ENCODE results near the gene PRDM1. TPM values are rescaled to one million over a fixed set of nuclear protein-coding genes. Genes with fewer than 3 reads are reported as not detected.

PRDM1 gene
- total RNA-seq, 6 donors from 2014 or later = 6.2 to 32.2 (median 12.9) TPM

DNA sequence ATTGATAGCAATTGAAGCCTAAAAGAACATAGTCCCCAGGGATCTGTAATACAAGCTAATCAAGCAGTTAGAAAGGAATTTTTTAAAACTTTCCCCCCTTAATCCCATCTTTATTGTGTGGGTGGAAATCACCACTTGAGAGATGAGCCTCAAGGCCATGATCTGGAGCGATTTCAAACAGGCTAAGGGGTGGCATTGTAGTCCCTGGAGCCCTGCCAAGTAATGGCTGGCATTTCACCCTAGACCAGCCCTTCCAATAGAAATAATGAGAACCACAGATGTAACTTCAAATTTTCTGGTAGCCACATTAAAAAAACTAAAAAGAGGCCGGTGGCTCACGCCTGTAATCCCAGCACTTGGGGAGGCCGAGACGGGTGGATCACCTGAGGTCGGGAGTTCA, 46.9 kb downstream of the PRDM1 start:
- TF ChIP-seq POLR2AphosphoS5 (IDR thresholded peaks at IDR 0.05) = no peak
- no peak for TF ChIP-seq EP300 (IDR thresholded peaks at IDR 0.05)
- H3K4me1 ChIP-seq = no peaks in the 10 kb centered on the region
- H3K27me3 ChIP-seq = no peaks in the 10 kb centered on the region
- no peaks in the 10 kb centered on the region for H3K9me3 ChIP-seq
- 91 to 95% methylated on average over 6 of the region's 6 CpGs for WGBS, 2 donors
- no peak overlapping the region for H3K4me3 ChIP-seq
- no peak for ATAC-seq (ENCODE audit: low FRiP score in 2 of 2)
- H3K27ac ChIP-seq = no peak overlapping the region
- no peaks in the 10 kb centered on the region for H3K36me3 ChIP-seq
- DNase-seq = no peak

DNA sequence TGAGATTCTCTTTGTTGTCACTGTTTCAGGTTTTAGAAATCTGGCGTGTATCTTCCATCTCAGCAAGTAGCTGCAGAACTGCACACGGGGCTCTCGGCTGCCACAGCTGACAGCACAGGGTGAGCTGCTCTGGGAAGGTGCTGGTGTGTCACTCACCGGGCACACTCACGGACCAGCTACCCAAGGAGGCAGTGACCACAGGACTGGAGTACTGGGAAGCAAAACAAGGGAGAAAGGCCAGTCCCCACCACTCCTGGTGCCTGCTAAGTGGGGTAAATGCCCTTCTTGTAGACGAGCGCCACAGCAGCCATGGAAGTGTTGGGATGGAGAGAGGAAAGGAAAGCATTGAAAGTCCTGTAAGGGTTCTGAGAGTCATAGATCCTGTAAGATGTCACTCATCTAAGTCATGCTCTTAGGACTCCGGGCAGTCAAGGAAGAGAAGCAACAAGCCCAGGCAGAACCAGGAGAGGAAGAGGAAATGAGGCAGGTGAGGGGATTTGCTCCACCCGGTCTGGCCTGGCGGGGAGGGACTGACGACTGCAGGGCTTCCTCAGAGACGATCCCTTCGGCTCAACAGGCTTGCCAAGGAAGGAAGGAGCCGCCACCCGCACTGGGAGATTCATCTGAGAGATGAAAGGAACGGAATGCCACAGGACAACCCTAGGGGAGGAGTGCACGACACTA, 48.1 kb downstream of the PRDM1 start:
- no peaks in the 10 kb centered on the region for H3K4me1 ChIP-seq
- no peak for TF ChIP-seq POLR2A (IDR thresholded peaks at IDR 0.05)
- TF ChIP-seq, protein P1, sequence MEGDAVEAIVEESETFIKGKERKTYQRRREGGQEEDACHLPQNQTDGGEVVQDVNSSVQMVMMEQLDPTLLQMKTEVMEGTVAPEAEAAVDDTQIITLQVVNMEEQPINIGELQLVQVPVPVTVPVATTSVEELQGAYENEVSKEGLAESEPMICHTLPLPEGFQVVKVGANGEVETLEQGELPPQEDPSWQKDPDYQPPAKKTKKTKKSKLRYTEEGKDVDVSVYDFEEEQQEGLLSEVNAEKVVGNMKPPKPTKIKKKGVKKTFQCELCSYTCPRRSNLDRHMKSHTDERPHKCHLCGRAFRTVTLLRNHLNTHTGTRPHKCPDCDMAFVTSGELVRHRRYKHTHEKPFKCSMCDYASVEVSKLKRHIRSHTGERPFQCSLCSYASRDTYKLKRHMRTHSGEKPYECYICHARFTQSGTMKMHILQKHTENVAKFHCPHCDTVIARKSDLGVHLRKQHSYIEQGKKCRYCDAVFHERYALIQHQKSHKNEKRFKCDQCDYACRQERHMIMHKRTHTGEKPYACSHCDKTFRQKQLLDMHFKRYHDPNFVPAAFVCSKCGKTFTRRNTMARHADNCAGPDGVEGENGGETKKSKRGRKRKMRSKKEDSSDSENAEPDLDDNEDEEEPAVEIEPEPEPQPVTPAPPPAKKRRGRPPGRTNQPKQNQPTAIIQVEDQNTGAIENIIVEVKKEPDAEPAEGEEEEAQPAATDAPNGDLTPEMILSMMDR (IDR thresholded peaks at IDR 0.05) = no peak
- TF ChIP-seq POLR2AphosphoS5 (IDR thresholded peaks at IDR 0.05) = no peak
- TF ChIP-seq EP300 (IDR thresholded peaks at IDR 0.05) = no peak
- 81 to 87% methylated on average over 17 of the region's 17 CpGs for WGBS, 2 donors
- ATAC-seq (ENCODE audit: low FRiP score in 2 of 2) (no peak), DNase-seq (no peak)
- H3K27ac ChIP-seq = no peak overlapping the region
- no peaks in the 10 kb centered on the region for H3K27me3 ChIP-seq
- H3K4me3 ChIP-seq = no peak overlapping the region
- no peaks in the 10 kb centered on the region for H3K9me3 ChIP-seq
- H3K36me3 ChIP-seq = no peaks in the 10 kb centered on the region

DNA sequence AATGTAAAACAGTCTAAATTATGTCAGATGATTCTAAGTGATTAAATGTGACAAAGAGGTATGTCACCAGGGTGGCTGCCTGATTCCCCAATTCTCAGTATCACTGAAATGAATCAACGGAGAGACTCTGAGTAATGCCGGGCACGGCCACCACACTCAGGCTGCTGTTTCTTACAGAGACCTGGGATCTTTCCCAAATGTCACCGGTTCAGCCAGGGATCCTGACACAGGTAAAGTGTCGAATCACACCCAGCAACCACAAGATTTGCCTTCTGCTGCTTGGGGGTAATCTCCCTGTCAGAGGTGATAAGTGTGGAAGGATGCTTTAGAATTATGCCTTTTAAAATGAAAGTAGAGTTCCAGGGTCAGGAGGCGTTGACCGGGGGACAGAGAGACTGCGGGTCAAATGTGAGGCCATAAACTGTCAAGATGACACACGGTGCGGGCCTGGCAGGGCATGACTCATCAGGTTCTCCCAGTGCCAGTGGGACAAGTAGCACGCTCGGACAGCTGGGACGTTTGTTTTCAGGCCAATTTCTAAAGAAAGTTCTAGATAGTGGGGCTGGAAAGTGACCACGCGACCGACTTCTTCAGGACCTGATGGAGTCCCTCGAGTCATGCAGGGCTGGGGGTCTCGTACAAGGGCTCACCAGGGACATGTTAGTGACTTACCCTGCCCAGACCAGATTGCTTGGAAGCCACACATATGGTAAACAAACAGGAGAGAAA, 48.9 kb downstream of the PRDM1 start:
- DNase-seq (no peak), ATAC-seq (ENCODE audit: low FRiP score in 2 of 2) (no peak)
- no peaks in the 10 kb centered on the region for H3K27me3 ChIP-seq
- H3K9me3 ChIP-seq = no peaks in the 10 kb centered on the region
- H3K27ac ChIP-seq = no peak overlapping the region
- WGBS, 2 donors = 86 to 92% methylated on average over 18 of the region's 18 CpGs
- H3K36me3 ChIP-seq = no peaks in the 10 kb centered on the region
- TF ChIP-seq EP300 (IDR thresholded peaks at IDR 0.05) (no peak), POLR2A (IDR thresholded peaks at IDR 0.05) (no peak), POLR2AphosphoS5 (IDR thresholded peaks at IDR 0.05) (no peak)
- TF ChIP-seq, protein P1 (IDR thresholded peaks at IDR 0.05) = no peak
- H3K4me1 ChIP-seq = no peaks in the 10 kb centered on the region
- no peak overlapping the region for H3K4me3 ChIP-seq

DNA sequence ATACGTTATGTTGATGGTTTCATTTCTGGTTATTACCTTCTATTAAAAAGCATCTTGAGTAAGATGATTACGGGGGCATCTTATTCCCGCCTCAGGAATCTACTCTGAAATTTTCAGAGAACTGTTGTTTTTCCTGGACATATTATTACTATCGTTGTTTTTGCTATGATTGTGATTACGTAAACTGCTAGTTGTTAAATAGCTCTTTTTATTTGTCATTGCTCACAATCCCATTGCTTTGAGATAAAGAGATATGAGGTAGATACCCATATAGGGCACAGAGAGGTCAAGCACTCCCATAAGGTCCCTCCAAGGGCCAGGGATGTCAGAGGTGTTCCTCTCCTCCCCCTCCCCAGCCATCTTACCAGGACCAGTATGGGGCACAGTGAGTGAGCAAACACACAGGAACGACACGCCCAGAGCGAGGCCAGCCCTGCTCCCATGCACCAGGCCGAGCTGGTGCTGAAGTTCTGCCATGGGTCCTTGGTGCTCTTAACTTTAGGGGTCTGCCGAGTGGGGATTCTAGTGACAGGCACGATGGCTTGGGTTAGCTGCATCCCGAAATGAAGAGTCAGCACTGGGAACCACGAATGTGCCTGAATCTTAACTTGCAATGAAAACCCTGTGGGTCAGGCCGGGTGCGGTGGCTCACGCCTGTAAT, 49.9 kb downstream of the PRDM1 start:
- H3K9me3 ChIP-seq = no peaks in the 10 kb centered on the region
- no peaks in the 10 kb centered on the region for H3K36me3 ChIP-seq
- no peaks in the 10 kb centered on the region for H3K4me1 ChIP-seq
- WGBS, 2 donors = 90 to 98% methylated on average over 16 of the region's 16 CpGs
- TF ChIP-seq, protein P1 (IDR thresholded peaks at IDR 0.05) = no peak
- TF ChIP-seq POLR2AphosphoS5 (IDR thresholded peaks at IDR 0.05) (no peak), POLR2A (IDR thresholded peaks at IDR 0.05) (no peak), EP300 (IDR thresholded peaks at IDR 0.05) (no peak)
- no peak overlapping the region for H3K27ac ChIP-seq
- ATAC-seq (ENCODE audit: low FRiP score in 2 of 2) (no peak), DNase-seq (no peak)
- H3K27me3 ChIP-seq = no peaks in the 10 kb centered on the region
- no peak overlapping the region for H3K4me3 ChIP-seq

DNA sequence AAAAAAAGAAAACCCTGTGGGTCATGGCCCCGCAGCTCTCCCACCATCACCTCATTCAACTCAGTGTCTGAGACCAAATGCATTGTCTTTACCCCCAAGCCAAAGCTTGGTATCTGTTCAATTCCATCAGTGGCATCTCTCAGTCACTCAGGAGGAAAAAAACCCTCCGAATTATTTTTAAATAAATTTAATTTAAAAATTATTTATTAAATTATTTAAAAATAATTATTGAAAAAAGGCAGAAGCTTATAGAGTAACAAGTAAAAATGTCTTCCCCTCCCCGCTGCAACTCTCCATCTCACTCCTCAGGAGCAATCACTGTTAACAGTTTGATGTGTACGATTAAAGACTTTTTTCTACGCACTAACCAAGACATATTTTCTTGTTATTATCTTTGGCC, 50.7 kb downstream of the PRDM1 start:
- DNase-seq = no peak
- no peak overlapping the region for H3K27ac ChIP-seq
- ATAC-seq (ENCODE audit: low FRiP score in 2 of 2) = no peak
- H3K9me3 ChIP-seq = no peaks in the 10 kb centered on the region
- no peaks in the 10 kb centered on the region for H3K27me3 ChIP-seq
- WGBS, 2 donors = 95 to 96% methylated on average over 5 of the region's 5 CpGs
- H3K4me3 ChIP-seq = no peak overlapping the region
- no peaks in the 10 kb centered on the region for H3K4me1 ChIP-seq
- TF ChIP-seq POLR2AphosphoS5 (IDR thresholded peaks at IDR 0.05) (no peak), EP300 (IDR thresholded peaks at IDR 0.05) (no peak), POLR2A (IDR thresholded peaks at IDR 0.05) (no peak)
- TF ChIP-seq, protein P1 (IDR thresholded peaks at IDR 0.05) = no peak
- no peaks in the 10 kb centered on the region for H3K36me3 ChIP-seq

Measured in upper lobe of left lung (tissue), 6 donors.